A549 (cell line): ENCODE data around the gene RABL3. TPM values are rescaled to one million over a fixed set of nuclear protein-coding genes. Genes with fewer than 3 reads are reported as not detected.

Source experiments
- ATAC-seq, 2 experiments: fragments of 200-7000 bp in 1 of 2; fragments of >200 bp in 1 of 2; cut with Nextera tagmentation in 1 of 2; cut with Tn5 transposase in 1 of 2; 3 replicates each; pipeline versions ENCODE4 v1.8.0 to v1.9.1; 2018 to 2020; ENCODE audit warnings: mild to moderate bottlenecking in 1 of 2, moderate library complexity in 1 of 2
- CTCF ChIA-PET: fragments of 300-600 bp; sonication (Branson Sonifier 250); formaldehyde crosslinking; extraction: SDS; loops from one replicate; lab custom pipeline; 2021; ENCODE audit warnings: antibody characterized with exemption, inconsistent platforms; lab: Yijun Ruan, JAX
- POLR2A ChIA-PET: fragments of 350-600 bp; formaldehyde crosslinking; extraction: SDS; loops from one replicate; lab custom pipeline; 2021; ENCODE audit warnings: antibody characterized with exemption, inconsistent platforms; lab: Yijun Ruan, JAX
- DNase-seq, 2 experiments: peaks; one replicate each; pipeline versions ENCODE4 v3.0.0 to v3.0.0-alpha.2; 2011 to 2016; ENCODE audit warnings: low read depth in 1 of 2, low spot score in 1 of 2
- FAIRE-seq: peaks from 2 replicates; lab custom pipeline; 2011; peaks lifted over from hg19 to GRCh38; lab: Jason Lieb, UNC
- H3K27ac ChIP-seq, 2 experiments: fragments of >200 bp; sonication (Bioruptor Twin); formaldehyde crosslinking; 3 replicates each; pipeline ENCODE4 v1.5.1; 2016 to 2017
- H3K4me1 ChIP-seq: fragments of >200 bp; sonication (Bioruptor Twin); formaldehyde crosslinking; 3 replicates; pipeline ENCODE4 v1.6.1; 2016
- H3K4me2 ChIP-seq: fragments of >200 bp; sonication (Bioruptor Twin); formaldehyde crosslinking; 3 replicates; pipeline ENCODE4 v1.6.1; 2016
- H3K4me3 ChIP-seq: fragments of >200 bp; sonication (Bioruptor Twin); formaldehyde crosslinking; 3 replicates; pipeline ENCODE4 v1.5.1; 2016
- H3K9me3 ChIP-seq: fragments of >200 bp; sonication (Bioruptor Twin); formaldehyde crosslinking; 3 replicates; pipeline ENCODE4 v1.6.1; 2016
- BHLHE40 ChIP-seq: IDR thresholded peaks from 2 replicates; pipeline ENCODE4 v1.6.1; 2012; ENCODE audit warnings: low read depth, low read length, inconsistent platforms
- CBX8 ChIP-seq: fragments of 200-600 bp; sonication (generic); IDR thresholded peaks from 2 replicates; pipeline ENCODE4 v1.6.1; 2016
- CHD2 ChIP-seq: fragments of 150-350 bp; IDR thresholded peaks from 2 replicates; pipeline ENCODE4 v1.6.1; 2014; ENCODE audit warnings: low read length; ENCODE audit not compliant: partially characterized antibody
- ELK1 ChIP-seq: fragments of 150-350 bp; IDR thresholded peaks from 2 replicates; pipeline ENCODE4 v1.6.1; 2014; ENCODE audit warnings: low read depth, mild to moderate bottlenecking, low read length
- FOXS1 ChIP-seq: fragments of 250-450 bp; sonication (Bioruptor Pico); IDR thresholded peaks from 2 replicates; pipeline ENCODE4 v1.5.0; 2020; ENCODE audit warnings: mild to moderate bottlenecking, moderate library complexity
- HDAC2 ChIP-seq: fragments of 200-600 bp; sonication (generic); IDR thresholded peaks from 2 replicates; pipeline ENCODE4 v1.6.1; 2016
- HOXB5 ChIP-seq: fragments of 250-450 bp; sonication (Bioruptor Pico); IDR thresholded peaks from 2 replicates; pipeline ENCODE4 v1.5.0; 2020; ENCODE audit warnings: mild to moderate bottlenecking, moderate library complexity
- MAFK ChIP-seq: fragments of 450-650 bp; IDR thresholded peaks from 2 replicates; pipeline ENCODE4 v1.6.1; 2014; ENCODE audit not compliant: partially characterized antibody
- MAX ChIP-seq: IDR thresholded peaks from 2 replicates; pipeline ENCODE4 v1.6.1; 2012
- MAZ ChIP-seq: fragments of 150-350 bp; IDR thresholded peaks from 2 replicates; pipeline ENCODE4 v1.6.1; 2014; ENCODE audit warnings: antibody characterized with exemption, low read depth, low read length, borderline replicate concordance
- POLR2AphosphoS2 ChIP-seq: conservative IDR thresholded peaks from 2 replicates; pipeline ENCODE4 v1.6.1; 2012; ENCODE audit warnings: low read length, improper control_type of control experiment, inconsistent platforms
- RARB ChIP-seq: fragments of 250-450 bp; sonication (Bioruptor Pico); IDR thresholded peaks from 2 replicates; pipeline ENCODE4 v1.8.0; 2021; ENCODE audit warnings: mild to moderate bottlenecking, moderate library complexity
- RFX5 ChIP-seq: fragments of 450-650 bp; IDR thresholded peaks from 2 replicates; pipeline ENCODE4 v1.7.1; 2014; ENCODE audit warnings: antibody characterized with exemption, mild to moderate bottlenecking, moderate library complexity
- RNF2 ChIP-seq: fragments of 200-600 bp; sonication (generic); IDR thresholded peaks from 2 replicates; pipeline ENCODE4 v1.6.1; 2016; ENCODE audit warnings: low read depth, mild to moderate bottlenecking, antibody characterized with exemption, moderate library complexity, borderline replicate concordance
- SREBF2 ChIP-seq: fragments of 450-650 bp; IDR thresholded peaks from 2 replicates; pipeline ENCODE4 v1.6.1; 2014; ENCODE audit warnings: mild to moderate bottlenecking, moderate library complexity
- TP53 ChIP-seq: fragments of 250-450 bp; sonication (Bioruptor Pico); IDR thresholded peaks from 2 replicates; pipeline ENCODE4 v1.5.0; 2021; ENCODE audit warnings: mild to moderate bottlenecking, moderate library complexity
- ZFP36 ChIP-seq: fragments of 450-650 bp; IDR thresholded peaks from 2 replicates; pipeline ENCODE4 v1.6.1; 2014; ENCODE audit warnings: borderline replicate concordance; ENCODE audit not compliant: partially characterized antibody
- WGBS: methylation state at CpG from one replicate; pipeline ENCODE4 v1.1.6; 2017; ENCODE audit errors: missing lambda C conversion rate; 5-methylcytosine and 5-hydroxymethylcytosine counted together
- polyA plus RNA-seq, 4 experiments: library from polyadenylated mRNA; depleted of rRNA in 3 of 4; stranded (reverse); fragments of >200 nt; fragmentation: RNase III in 1 of 4; extraction: RNeasy Plus Mini Kit Qiagen cat#74134 plus additional on column Dnase treatment in 1 of 4; gene quantifications; 2 replicates in 3 of 4; 3 replicates in 1 of 4; pipeline ENCODE4 v1.2.3, GENCODE V29; 2011 to 2017
- TF ChIP-seq, protein P1 (sequence below): fragments of >200 bp; sonication (Bioruptor Twin); formaldehyde crosslinking; IDR thresholded peaks from 2 replicates; pipeline ENCODE4 v1.6.1; 2016
- TF ChIP-seq, protein P2 (sequence below): fragments of 250-450 bp; sonication (Bioruptor Pico); IDR thresholded peaks from 2 replicates; pipeline ENCODE4 v1.5.0; 2021; ENCODE audit warnings: mild to moderate bottlenecking, moderate library complexity, borderline replicate concordance

The RABL3 gene
- polyA plus RNA-seq, 2 of the 4 experiments (the other 2 are of a cell fraction), result 14.0 to 29.0 TPM

GRCh38 chr3:120775411-120775810, 33.1 kb upstream of the RABL3 start (continued):
- no peak for TF ChIP-seq MAZ
- TF ChIP-seq, all 56 proteins: peak for 0

DNA sequence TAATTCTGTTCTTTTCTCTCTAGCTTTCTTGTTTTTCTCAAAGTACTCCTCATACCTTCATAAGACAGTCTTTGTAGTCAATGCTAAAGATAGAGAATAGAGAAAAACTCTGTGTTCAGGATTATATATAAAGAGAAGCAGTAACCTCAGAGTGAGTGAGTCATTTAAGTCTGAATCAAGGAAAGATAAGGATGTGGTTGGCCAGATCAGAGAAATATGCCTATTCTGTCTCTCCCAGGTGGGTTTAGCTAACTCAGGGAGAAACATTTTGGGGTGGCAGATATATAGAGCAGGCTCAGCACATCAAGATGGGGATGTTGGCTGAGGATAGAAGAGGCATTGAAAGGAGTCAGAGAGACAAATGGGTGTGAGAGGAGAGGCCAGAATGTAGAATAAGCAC, 31.6 kb upstream of the RABL3 start:
- Histone ChIP-seq H3K4me2 (no peak overlapping the region), H3K4me3 (no peak overlapping the region), H3K27ac (no peak overlapping the region), H3K4me1 (no peaks in the 10 kb centered on the region), H3K9me3 (no peaks in the 10 kb centered on the region)
- no peak for TF ChIP-seq BHLHE40
- TF ChIP-seq RFX5, result no peak
- TF ChIP-seq CBX8, result no peak
- no peak for TF ChIP-seq HOXB5 (CRISPR knock-in tag)
- no peak for TF ChIP-seq HDAC2
- TF ChIP-seq, protein P1, sequence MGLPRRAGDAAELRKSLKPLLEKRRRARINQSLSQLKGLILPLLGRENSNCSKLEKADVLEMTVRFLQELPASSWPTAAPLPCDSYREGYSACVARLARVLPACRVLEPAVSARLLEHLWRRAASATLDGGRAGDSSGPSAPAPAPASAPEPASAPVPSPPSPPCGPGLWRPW, result no peak
- no peak for TF ChIP-seq MAFK
- DNase-seq (no peak), ATAC-seq (no peak), FAIRE-seq (no peak)
- POLR2A ChIA-PET, result no interaction called here
- CTCF ChIA-PET, result interaction anchor here (2.1 kb wide), 1 partner anchor 21 kb away, joined by 13 read pairs; no protein-coding TSS in a partner anchor

GRCh38 chr3:120772081-120772480, 29.8 kb upstream of the RABL3 start:
- WGBS, result 54% methylated on average over 2 of the region's 2 CpGs
- H3K9me3 ChIP-seq, result no peaks in the 10 kb centered on the region
- ChIA-PET POLR2A (no interaction called here), CTCF (interaction anchor here (0.5 to 2.1 kb wide), 3 partner anchors 9 to 884 kb away, joined by 4 to 13 read pairs (median 4); no protein-coding TSS in a partner anchor)
- ATAC-seq (no peak), FAIRE-seq (no peak), DNase-seq (no peak)
- no peak overlapping the region for H3K4me2 ChIP-seq
- no peak overlapping the region for H3K27ac ChIP-seq
- TF ChIP-seq ZFP36 (no peak), MAX (no peak), RNF2 (no peak), CHD2 (no peak), FOXS1 (CRISPR knock-in tag) (no peak)
- TF ChIP-seq, protein P2, sequence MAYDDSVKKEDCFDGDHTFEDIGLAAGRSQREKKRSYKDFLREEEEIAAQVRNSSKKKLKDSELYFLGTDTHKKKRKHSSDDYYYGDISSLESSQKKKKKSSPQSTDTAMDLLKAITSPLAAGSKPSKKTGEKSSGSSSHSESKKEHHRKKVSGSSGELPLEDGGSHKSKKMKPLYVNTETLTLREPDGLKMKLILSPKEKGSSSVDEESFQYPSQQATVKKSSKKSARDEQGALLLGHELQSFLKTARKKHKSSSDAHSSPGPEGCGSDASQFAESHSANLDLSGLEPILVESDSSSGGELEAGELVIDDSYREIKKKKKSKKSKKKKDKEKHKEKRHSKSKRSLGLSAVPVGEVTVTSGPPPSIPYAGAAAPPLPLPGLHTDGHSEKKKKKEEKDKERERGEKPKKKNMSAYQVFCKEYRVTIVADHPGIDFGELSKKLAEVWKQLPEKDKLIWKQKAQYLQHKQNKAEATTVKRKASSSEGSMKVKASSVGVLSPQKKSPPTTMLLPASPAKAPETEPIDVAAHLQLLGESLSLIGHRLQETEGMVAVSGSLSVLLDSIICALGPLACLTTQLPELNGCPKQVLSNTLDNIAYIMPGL (CRISPR knock-in tag), result no peak
- peaks cover 12% of the 10 kb centered on the region for H3K4me1 ChIP-seq
- H3K4me3 ChIP-seq, result no peak overlapping the region

GRCh38 chr3:120770891-120771290, 28.6 kb upstream of the RABL3 start:
- H3K4me3 ChIP-seq, result no peak overlapping the region
- ATAC-seq, result no peak
- TF ChIP-seq RARB (CRISPR knock-in tag) (no peak), ELK1 (no peak), SREBF2 (no peak), RFX5 (no peak), TP53 (no peak), CHD2 (no peak), HDAC2 (no peak), BHLHE40 (no peak), POLR2AphosphoS2 (no peak), MAFK (no peak)
- TF ChIP-seq, protein P2 (CRISPR knock-in tag), result no peak
- TF ChIP-seq, all 56 proteins: peak for 0
- no peaks in the 10 kb centered on the region for H3K9me3 ChIP-seq
- H3K27ac ChIP-seq, result no peak overlapping the region
- no peak overlapping the region for H3K4me2 ChIP-seq
- ChIA-PET POLR2A (no interaction called here), CTCF (interaction anchor here (1.2 to 1.3 kb wide), 2 partner anchors 10 to 24 kb away, joined by 3 to 4 read pairs; no protein-coding TSS in a partner anchor)
- no peak for FAIRE-seq
- 81% methylated on average over 4 of the region's 4 CpGs for WGBS
- H3K4me1 ChIP-seq, result peaks cover 24% of the 10 kb centered on the region
- no peak for DNase-seq
